ENCODE data around the gene XRCC1. TPM values are rescaled to one million over a fixed set of nuclear protein-coding genes. Genes with fewer than 3 reads are reported as not detected.

The XRCC1 gene
- total and polyA plus RNA-seq, 2 of the 8 experiments (the other 6 are each of a cell fraction or from before 2014, with no cell fraction given), result 42.5 to 44.4 TPM

DNA sequence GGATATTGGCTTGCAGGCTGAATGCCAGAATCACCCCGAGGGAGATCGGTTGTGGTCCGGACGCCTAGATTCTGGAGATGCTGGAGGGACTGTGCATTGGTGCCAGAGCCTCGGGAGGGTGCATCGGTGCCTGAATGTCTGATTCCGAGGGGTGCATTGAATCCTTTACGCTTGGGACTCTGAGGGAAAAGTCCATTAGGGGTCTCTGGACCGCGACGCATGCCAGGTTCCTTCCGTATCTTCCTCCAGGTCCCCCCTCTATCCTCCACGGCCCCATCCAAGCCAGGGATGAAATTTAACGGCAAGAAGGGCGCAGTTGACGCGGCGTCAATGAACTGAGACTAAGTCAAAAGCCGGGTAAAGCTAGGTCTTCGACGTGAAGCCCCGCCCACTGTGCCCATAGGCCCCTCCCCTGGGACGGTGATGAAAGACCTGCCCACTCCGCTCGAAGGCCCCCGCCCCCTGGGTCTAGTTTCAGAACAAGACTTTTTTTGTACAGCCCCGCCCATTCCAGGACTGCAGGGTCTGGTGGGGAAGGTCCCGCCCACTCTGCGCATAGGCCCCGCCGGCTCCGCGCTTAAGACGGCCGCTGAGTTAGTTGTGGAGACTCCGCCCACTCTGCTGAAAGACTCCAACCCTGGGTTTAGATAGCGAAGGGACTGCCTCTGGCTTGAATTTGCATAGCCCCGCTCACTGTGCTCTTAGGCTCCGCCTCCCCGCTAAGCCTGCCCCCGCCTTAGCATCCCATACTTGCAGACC lies 41.6 kb downstream of the XRCC1 start (continued):
- no peak for TF ChIP-seq HDAC6 (IDR thresholded peaks at IDR 0.05; ENCODE audit: low read depth, low read length)
- TF ChIP-seq CEBPB (IDR thresholded peaks at IDR 0.05; ENCODE audit: low read depth, low read length), result peak; percentile 76
- TF ChIP-seq SP1 (IDR thresholded peaks at IDR 0.05; ENCODE audit: low read depth, low read length), result 0 out of 2 replicates have a peak, but pooled peaks have one; percentile 73
- TF ChIP-seq KDM4A (IDR thresholded peaks at IDR 0.05; ENCODE audit: low read depth, low read length, severe bottlenecking), result peak; percentile 38
- no peak for TF ChIP-seq RNF2 (IDR thresholded peaks at IDR 0.05; ENCODE audit: borderline replicate concordance, low read depth, low read length, missing control alignments, poor library complexity, severe bottlenecking)
- no peak for TF ChIP-seq RBBP5 (IDR thresholded peaks at IDR 0.05; ENCODE audit: borderline replicate concordance, low read depth, low read length)
- no peak for TF ChIP-seq KDM5A (IDR thresholded peaks at IDR 0.05; ENCODE audit: low read length)
